H1 (cell line): ENCODE measurements around the gene SCN10A.

ENCODE experiments used
- CBX5 ChIP-seq: fragments of 300-800, 300-1000 bp; sonication (generic); IDR thresholded peaks from 2 replicates; pipeline ENCODE4 v1.7.1; 2016; ENCODE audit warnings: antibody characterized with exemption, low read length, low read depth
- FOSL1 ChIP-seq: IDR thresholded peaks from 2 replicates; pipeline ENCODE4 v1.6.1; 2011; ENCODE audit warnings: mild to moderate bottlenecking, low read depth, low read length, moderate library complexity; ENCODE audit not compliant: insufficient read depth
- GABPA ChIP-seq: IDR thresholded peaks from 2 replicates; pipeline ENCODE4 v1.6.1; 2011; ENCODE audit warnings: mild to moderate bottlenecking, low read length, moderate library complexity, borderline replicate concordance; ENCODE audit not compliant: insufficient read depth
- HDAC2 ChIP-seq, 2 experiments: fragments of 300-600 bp in 1 of 2; sonication (generic) in 1 of 2; IDR thresholded peaks; 2 replicates each; pipeline ENCODE4 v1.6.1; 2011 to 2012; ENCODE audit warnings: low read depth in 2 of 2, low read length in 2 of 2, mild to moderate bottlenecking in 2 of 2, moderate library complexity in 2 of 2, borderline replicate concordance in 1 of 2, inconsistent platforms in 1 of 2
- RXRA ChIP-seq: IDR thresholded peaks from 2 replicates; pipeline ENCODE4 v1.6.1; 2011; ENCODE audit warnings: low read depth, mild to moderate bottlenecking, low read length, moderate library complexity; ENCODE audit not compliant: insufficient read depth
- SRF ChIP-seq: IDR thresholded peaks from 2 replicates; pipeline ENCODE4 v1.6.1; 2011; ENCODE audit warnings: mild to moderate bottlenecking, low read depth, low read length, moderate library complexity
- TAF1 ChIP-seq: IDR thresholded peaks from 2 replicates; pipeline ENCODE4 v1.6.1; 2011; ENCODE audit warnings: mild to moderate bottlenecking, low read depth, low read length
- TBP ChIP-seq: IDR thresholded peaks from 2 replicates; pipeline ENCODE4 v1.6.1; 2011; ENCODE audit warnings: low read depth, low read length, improper control_type of control experiment
- TF ChIP-seq, protein P1 (sequence below), 3 experiments: IDR thresholded peaks; 1 replicate in 2 of 3; 2 replicates in 1 of 3; pipeline versions ENCODE4 v1.5.1 to v1.6.1; 2011; ENCODE audit warnings: low read length in 3 of 3, mild to moderate bottlenecking in 3 of 3, inconsistent platforms in 2 of 3, low read depth in 1 of 3, moderate library complexity in 1 of 3; ENCODE audit not compliant: insufficient read depth in 1 of 3; ENCODE audit errors: control extremely low read depth in 1 of 3

DNA sequence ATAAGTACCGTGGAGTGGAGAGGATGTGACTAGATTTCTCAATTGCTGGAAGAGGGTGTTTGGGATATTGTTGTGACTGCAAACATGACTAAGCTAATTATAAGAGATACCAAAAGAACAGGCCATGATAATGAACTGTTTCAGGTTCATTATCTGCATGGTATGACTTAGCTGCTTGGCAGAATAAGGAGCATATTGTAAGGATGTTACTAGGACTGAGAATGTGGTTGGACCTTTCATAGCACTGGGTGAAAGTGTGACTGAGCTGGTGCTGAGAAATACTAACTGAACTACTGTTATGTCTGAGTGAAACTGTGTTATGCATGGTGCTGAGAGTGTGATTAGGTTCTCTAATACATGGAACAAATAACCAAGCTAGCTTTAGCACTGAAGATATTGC lies 11.0 kb downstream of the SCN10A start:
- TF ChIP-seq CBX5 (no peak), TAF1 (no peak), RXRA (no peak), GABPA (no peak), TBP (no peak), SRF (no peak), HDAC2 (IDR thresholded peaks at IDR 0.05; ENCODE audit: borderline replicate concordance in 1 of 2, low read depth in 2 of 2, low read length in 2 of 2) (no peak), FOSL1 (no peak)
- TF ChIP-seq, protein P1, sequence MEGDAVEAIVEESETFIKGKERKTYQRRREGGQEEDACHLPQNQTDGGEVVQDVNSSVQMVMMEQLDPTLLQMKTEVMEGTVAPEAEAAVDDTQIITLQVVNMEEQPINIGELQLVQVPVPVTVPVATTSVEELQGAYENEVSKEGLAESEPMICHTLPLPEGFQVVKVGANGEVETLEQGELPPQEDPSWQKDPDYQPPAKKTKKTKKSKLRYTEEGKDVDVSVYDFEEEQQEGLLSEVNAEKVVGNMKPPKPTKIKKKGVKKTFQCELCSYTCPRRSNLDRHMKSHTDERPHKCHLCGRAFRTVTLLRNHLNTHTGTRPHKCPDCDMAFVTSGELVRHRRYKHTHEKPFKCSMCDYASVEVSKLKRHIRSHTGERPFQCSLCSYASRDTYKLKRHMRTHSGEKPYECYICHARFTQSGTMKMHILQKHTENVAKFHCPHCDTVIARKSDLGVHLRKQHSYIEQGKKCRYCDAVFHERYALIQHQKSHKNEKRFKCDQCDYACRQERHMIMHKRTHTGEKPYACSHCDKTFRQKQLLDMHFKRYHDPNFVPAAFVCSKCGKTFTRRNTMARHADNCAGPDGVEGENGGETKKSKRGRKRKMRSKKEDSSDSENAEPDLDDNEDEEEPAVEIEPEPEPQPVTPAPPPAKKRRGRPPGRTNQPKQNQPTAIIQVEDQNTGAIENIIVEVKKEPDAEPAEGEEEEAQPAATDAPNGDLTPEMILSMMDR (IDR thresholded peaks at IDR 0.05; ENCODE audit: control extremely low read depth in 1 of 3, insufficient read depth in 1 of 3, low read depth in 1 of 3, low read length in 3 of 3) = no peak
